HG02884 (cell line): ENCODE data around the gene METTL6.
"Not testable (repeated sequence)": the region's sequence is repeated elsewhere in the genome, so short reads cannot be mapped to it uniquely, and the experiment has no call there.

Source experiments
- ATAC-seq: cut with Tn5 transposase; IDR thresholded peaks from one replicate; pipeline ENCODE4 v1.9.1; 2021; ENCODE audit warnings: mild to moderate bottlenecking, moderate library complexity; ENCODE audit not compliant: unreplicated experiment

Gene METTL6

DNA sequence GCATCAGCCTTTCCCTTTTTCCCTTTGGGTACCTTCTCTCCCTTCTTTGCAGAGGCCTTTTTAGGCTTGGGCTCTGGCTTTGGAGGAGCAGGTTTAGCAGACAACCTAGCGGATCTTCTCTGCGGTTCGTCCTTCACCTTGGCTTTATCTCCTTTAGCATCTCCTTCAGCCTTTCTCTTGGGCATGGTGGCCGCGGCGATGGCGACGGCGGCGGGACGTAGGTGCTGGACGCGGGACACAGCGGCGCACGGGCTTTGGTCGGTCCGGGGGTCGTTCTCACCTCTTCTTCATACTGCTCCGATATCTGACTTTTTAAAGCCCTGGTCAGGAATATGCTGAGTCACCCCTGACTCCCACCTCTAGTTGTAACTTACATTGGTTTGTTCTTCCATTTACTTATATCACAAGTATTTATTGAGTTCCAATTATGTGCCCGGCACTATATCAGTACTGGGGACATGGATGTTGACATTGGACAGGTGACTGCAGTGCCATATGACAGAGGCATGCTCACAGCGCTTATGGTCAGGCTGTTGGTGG, 51.8 kb downstream of the METTL6 start:
- no peak for ATAC-seq

DNA sequence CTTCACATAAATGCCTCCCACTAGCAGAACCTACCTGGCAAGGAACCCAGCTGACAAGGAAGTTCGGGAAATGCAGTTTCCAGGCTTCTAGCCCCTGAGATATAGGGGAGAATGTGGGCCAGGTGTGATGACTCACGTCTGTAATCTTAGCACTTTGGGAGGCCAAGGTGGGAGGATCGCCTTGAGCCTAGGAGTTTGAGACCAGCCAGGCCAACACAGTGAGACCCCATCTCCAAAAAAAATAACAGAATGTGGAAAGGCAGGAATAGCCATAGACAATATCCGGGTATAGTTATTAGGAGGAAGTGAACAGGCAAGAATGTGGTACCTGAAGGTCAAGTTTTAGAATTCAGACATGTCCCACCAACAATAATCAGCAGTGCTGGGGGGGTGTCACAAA, 54.4 kb downstream of the METTL6 start:
- ATAC-seq: no peak

DNA sequence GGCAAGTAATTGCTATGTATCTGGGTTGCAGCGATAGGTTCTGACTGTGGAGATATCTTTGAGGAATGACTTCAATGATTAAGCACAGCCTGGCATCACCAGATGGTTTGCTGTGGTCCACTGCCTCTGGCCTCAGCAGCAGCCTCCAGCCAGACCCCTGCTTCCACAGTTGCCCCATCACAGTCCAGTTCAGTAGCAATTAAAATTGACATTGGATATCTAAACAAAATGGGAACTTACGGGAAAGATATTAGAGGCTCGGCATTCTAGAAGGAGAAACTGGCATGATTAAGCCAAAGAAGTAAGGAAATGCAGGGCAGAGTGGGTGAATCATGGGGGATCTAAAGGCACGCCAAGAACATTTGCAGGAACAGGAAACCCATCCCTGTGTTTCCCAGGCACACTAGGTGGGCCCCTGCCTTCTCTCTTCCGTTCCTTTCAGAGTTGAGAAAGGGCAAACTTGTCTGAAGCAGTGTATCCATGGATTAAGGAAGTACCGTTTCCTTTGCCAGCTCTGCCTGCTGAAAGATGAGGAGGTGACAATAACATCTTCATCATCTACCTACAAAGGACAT, 58.7 kb downstream of the METTL6 start:
- ATAC-seq: no peak

DNA sequence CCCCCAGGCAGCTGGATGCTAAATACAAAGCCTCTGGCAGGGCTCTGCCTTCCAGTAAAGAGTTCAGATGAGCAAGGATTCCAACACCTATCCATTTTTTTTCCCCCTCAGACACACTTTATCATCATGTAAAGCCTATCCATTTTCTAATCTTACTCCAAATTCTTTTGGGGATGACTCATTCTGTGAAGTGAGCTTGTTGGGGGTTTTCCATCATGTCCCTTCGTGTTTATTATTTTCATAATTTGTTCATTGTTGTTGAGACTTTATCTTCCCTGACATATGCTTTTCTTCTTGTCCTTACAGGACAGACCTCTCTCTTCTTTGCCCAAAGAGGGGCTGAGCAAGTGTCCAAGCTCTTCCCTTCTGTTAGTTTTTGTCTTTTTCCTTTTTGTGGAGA, 60.3 kb downstream of the METTL6 start:
- no peak for ATAC-seq

DNA sequence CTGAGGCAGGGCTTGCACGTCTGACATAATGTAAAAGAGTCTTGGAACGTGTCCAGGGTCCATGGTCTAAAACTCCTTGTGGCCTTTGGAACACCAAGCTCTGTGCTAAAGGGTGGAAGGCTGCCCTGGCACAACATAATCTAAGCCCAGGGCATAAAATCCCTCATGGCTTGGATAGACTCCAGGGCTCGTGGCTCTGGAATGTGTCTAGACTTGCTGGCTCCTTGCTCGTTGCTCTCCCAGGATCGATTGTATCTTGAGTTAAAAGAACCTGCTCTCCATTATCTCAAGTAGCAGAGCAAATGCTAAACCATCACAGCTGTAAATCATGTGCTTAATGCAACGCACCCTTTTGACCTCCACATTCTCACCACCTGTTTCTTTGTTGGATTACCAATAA, 63.3 kb downstream of the METTL6 start:
- ATAC-seq: not testable (repeated sequence)

DNA sequence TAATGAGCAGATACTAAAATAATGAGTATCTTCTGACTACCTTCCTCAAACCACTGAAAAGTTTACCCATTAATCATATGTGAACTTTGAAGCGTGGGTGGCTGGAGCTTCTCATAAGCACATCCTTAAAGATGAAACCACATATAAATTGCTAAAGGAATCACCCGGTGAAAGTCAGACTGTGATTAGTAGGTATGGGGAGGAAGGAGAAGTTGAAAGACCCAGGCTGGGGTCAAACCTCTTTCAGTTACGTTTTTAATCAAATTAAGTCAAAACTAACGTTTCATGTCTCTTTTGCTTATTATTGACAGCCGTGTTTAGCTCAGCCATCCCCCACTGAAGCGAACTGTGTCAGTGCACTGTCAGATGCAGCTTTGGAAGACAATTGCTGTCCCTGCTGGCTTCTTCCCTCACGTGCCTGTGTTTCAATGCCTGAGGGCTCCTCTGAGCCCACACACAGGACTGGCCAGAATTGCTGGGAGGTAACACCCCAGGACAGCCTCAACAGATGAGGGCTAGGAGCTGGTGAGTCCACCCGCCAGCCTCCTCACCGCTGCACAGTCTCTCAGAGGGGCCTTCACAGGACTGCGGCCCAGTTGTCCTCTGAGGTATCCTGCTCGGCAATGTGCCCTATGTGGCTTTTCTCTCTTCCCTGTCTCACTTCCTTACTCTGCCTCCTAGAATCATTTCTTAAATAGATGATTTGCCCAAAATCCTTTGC, 65.7 kb downstream of the METTL6 start:
- peak; percentile 73 for ATAC-seq

DNA sequence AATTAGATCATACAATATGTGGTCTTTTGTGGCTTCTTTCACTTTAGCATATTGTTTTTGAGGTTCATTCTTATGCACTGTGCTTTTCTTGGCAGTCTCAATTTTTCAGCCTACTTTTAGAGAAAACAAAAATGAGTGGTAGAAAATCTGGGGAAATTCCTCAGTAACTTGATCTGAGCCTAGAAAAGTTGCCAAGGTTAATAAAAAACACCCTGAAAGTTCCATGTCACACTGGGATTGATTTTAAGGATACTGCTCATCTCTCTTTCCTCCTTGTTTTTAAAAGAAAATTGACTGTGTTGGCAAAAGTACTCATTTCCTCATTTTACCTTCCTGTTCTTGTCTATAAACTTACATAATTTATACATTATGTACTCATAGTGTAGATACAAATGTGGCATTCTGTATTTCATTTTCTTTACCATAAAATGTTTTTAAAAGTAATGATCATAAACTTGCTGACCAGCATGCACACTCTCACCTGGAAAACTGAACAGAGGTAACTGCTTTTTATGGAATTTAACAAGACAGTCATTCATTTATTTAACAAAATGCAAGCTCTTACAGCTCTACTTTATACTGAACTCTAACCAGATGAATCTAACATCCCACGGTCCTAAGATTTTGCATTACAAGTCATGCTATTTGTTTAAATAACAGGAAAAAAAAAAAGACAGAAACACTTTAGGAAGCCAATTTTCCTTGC, 66.4 kb downstream of the METTL6 start:
- no peak for ATAC-seq
